ENCODE results near the gene ESRP2. TPM values are rescaled to one million over a fixed set of nuclear protein-coding genes. Genes with fewer than 3 reads are reported as not detected.

Gene ESRP2
- total and polyA plus RNA-seq, 2 donors (not counting 3 experiments of a cell fraction or from before 2014, with no cell fraction given) = 0.57 to 0.66 TPM

DNA sequence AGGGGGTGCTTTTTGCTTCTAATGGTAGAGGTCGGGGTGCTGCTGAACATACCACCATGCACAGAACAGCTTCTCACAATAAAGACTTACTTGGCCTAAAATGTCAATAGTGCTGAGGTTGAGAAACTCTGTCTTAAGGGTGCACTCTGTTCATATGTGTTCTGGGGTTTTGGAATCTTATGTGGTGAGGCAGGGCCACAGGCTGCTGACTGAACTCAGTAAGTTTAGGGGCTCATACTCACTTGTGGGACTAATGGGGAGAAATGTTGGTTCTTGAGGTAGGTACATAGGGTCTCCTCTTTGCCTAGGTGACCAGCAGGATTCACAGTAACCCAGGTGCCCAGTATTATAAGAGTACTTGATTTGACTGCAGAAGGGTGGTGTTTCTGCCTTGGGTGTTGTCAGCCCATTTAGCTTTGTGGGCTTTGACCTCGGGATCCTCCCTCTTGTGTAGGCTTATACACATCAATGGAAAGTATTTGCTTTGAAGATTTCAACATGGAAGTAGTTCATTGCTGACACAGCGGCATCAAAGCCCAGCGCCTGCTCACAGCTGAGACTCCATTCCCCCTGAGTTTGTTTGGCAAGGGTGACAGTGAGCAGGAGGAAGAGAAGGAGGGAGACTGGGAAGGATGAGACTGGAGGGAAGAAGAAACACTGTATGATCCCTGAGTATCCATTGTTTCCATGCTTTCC lies 45.6 kb upstream of the ESRP2 start:
- H3K4me2 ChIP-seq (ENCODE audit: insufficient read depth, low read length) = no peak overlapping the region
- H4K20me1 ChIP-seq (replicated peaks; ENCODE audit: control insufficient read depth, extremely low read depth, insufficient read depth, low read length) = no peaks in the 10 kb centered on the region
- intact Hi-C loops (cut with micrococcal nuclease) = no loop called here
- CTCF ChIA-PET = no interaction called here
- TF ChIP-seq MYC (IDR thresholded peaks at IDR 0.05; ENCODE audit: low read depth, low read length) (no peak), POLR2AphosphoS5 (IDR thresholded peaks at IDR 0.05; ENCODE audit: insufficient read depth, low read depth, low read length) (no peak), GATA2 (IDR thresholded peaks at IDR 0.05; ENCODE audit: insufficient read depth, insufficient read length, low read depth, low read length) (no peak), JUN (IDR thresholded peaks at IDR 0.05; ENCODE audit: borderline replicate concordance, insufficient read depth, insufficient read length, low read depth) (no peak), POLR2A (IDR thresholded peaks at IDR 0.05; ENCODE audit: low read depth, low read length) (no peak), EZH2 (IDR thresholded peaks at IDR 0.05; ENCODE audit: borderline replicate concordance, low read depth, low read length, severe bottlenecking) (no peak), FOS (IDR thresholded peaks at IDR 0.05; ENCODE audit: borderline replicate concordance, insufficient read depth, low read length) (no peak)
- TF ChIP-seq, protein P1, sequence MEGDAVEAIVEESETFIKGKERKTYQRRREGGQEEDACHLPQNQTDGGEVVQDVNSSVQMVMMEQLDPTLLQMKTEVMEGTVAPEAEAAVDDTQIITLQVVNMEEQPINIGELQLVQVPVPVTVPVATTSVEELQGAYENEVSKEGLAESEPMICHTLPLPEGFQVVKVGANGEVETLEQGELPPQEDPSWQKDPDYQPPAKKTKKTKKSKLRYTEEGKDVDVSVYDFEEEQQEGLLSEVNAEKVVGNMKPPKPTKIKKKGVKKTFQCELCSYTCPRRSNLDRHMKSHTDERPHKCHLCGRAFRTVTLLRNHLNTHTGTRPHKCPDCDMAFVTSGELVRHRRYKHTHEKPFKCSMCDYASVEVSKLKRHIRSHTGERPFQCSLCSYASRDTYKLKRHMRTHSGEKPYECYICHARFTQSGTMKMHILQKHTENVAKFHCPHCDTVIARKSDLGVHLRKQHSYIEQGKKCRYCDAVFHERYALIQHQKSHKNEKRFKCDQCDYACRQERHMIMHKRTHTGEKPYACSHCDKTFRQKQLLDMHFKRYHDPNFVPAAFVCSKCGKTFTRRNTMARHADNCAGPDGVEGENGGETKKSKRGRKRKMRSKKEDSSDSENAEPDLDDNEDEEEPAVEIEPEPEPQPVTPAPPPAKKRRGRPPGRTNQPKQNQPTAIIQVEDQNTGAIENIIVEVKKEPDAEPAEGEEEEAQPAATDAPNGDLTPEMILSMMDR (IDR thresholded peaks at IDR 0.05; ENCODE audit: extremely low read depth in 1 of 2, insufficient read depth in 1 of 2, low read depth in 1 of 2, low read length in 2 of 2) = no peak
- TF ChIP-seq, protein P2, sequence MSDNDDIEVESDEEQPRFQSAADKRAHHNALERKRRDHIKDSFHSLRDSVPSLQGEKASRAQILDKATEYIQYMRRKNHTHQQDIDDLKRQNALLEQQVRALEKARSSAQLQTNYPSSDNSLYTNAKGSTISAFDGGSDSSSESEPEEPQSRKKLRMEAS (IDR thresholded peaks at IDR 0.05; ENCODE audit: insufficient read depth, insufficient read length) = no peak
- POLR2A ChIA-PET = no interaction called here
- H3K27ac ChIP-seq (ENCODE audit: insufficient read depth, low read depth, low read length) = no peak overlapping the region
- H3K9me1 ChIP-seq (replicated peaks; ENCODE audit: control insufficient read depth, extremely low read depth, insufficient read depth, low read length) = no peaks in the 10 kb centered on the region
- FAIRE-seq (no peak), DNase-seq (ENCODE audit: low read depth, low spot score) (no peak)
- H3K9ac ChIP-seq (replicated peaks; ENCODE audit: extremely low read depth, insufficient read depth, low read length) = no peak overlapping the region
- H3K4me3 ChIP-seq (replicated peaks in 1 of 3; ENCODE audit: insufficient read depth in 1 of 3, low read depth in 1 of 3, low read length in 3 of 3) = no peak overlapping the region
- BruUV-seq (replicated peaks) = no TSS peak
- no peaks in the 10 kb centered on the region for H3K27me3 ChIP-seq (ENCODE audit: control insufficient read depth in 2 of 2, insufficient read depth in 2 of 2, low read length in 2 of 2)
- H3K9me3 ChIP-seq (replicated peaks; ENCODE audit: control insufficient read depth, insufficient read depth, low read length) = no peaks in the 10 kb centered on the region
- H3K36me3 ChIP-seq (ENCODE audit: control insufficient read depth in 2 of 2, extremely low read depth in 1 of 2, insufficient read depth in 2 of 2, low read length in 2 of 2) = peaks cover 4 to 6% of the 10 kb centered on the region in 2 experiments
- no peak overlapping the region for H2AFZ ChIP-seq (ENCODE audit: low read depth, low read length)
- dilution Hi-C loops (cut with MboI; ENCODE audit: extremely low pct_ligation_motif_present, low sequenced_read_pairs) = no loop called here
- H3K4me1 ChIP-seq (ENCODE audit: control insufficient read depth, extremely low read depth, insufficient read depth, low read length) = peaks cover 21% of the 10 kb centered on the region
- peaks cover 44% of the 10 kb centered on the region for H3K79me2 ChIP-seq (ENCODE audit: control insufficient read depth, insufficient read depth, low read length)
